Mammary epithelial cell (primary cell): Measurements from ENCODE around the gene PRIM2.
"Not testable (repeated sequence)": the region's sequence is repeated elsewhere in the genome, so short reads cannot be mapped to it uniquely, and the experiment has no call there.

Source experiments
- EZH2 ChIP-seq: IDR thresholded peaks from 2 replicates; pipeline ENCODE4 v1.6.1; 2012; ENCODE audit warnings: low read length, inconsistent platforms, borderline replicate concordance
- TF ChIP-seq, protein P1 (sequence below), 2 donors: IDR thresholded peaks in 1 of 2; conservative IDR thresholded peaks in 1 of 2; 2 replicates each; pipeline ENCODE4 v1.5.1; 2011 to 2012; ENCODE audit warnings: inconsistent platforms in 2 of 2, low read length in 2 of 2, mild to moderate bottlenecking in 2 of 2, control low read depth in 1 of 2, low read depth in 1 of 2; ENCODE audit not compliant: insufficient read depth in 1 of 2; ENCODE audit errors: extremely low read depth in 1 of 2

DNA sequence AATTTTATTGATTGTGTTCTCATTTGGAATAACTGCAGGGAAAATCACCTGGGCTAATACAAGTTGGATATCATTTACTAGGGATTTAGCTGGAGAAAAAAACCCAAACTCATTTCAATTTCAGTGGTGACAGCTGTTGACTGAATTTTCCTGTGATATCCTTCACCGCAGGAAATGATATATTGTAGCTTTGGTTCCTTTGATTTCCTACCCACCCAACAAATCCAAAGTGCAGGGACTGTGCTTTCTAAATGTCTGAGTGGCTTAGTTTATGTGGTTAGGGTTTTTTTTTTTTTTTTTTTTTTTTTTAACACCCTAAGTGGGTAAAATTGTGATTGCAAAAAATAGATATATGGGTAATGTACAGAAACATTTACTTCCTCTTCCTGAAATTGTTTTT is 203.7 kb downstream of the PRIM2 start:
- TF ChIP-seq, protein P1, sequence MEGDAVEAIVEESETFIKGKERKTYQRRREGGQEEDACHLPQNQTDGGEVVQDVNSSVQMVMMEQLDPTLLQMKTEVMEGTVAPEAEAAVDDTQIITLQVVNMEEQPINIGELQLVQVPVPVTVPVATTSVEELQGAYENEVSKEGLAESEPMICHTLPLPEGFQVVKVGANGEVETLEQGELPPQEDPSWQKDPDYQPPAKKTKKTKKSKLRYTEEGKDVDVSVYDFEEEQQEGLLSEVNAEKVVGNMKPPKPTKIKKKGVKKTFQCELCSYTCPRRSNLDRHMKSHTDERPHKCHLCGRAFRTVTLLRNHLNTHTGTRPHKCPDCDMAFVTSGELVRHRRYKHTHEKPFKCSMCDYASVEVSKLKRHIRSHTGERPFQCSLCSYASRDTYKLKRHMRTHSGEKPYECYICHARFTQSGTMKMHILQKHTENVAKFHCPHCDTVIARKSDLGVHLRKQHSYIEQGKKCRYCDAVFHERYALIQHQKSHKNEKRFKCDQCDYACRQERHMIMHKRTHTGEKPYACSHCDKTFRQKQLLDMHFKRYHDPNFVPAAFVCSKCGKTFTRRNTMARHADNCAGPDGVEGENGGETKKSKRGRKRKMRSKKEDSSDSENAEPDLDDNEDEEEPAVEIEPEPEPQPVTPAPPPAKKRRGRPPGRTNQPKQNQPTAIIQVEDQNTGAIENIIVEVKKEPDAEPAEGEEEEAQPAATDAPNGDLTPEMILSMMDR (conservative IDR thresholded peaks at IDR 0.05 in 1 of 2, IDR thresholded peaks at IDR 0.05 in 1 of 2; ENCODE audit: extremely low read depth in 1 of 2, insufficient read depth in 1 of 2, low read depth in 1 of 2, low read length in 2 of 2), result not testable (repeated sequence)
- TF ChIP-seq EZH2, result not testable (repeated sequence)
